WTC11 (cell line): ENCODE measurements around the gene RAB39A. TPM values are rescaled to one million over a fixed set of nuclear protein-coding genes. Genes with fewer than 3 reads are reported as not detected.
A peak's percentile ranks its signal among the peaks of the same experiment; 100 is the strongest.

Source experiments
- ATAC-seq: fragments of 200-7000 bp; cut with Tn5 transposase; 2 replicates; pipeline ENCODE4 v1.10.0; 2021; ENCODE audit warnings: mild to moderate bottlenecking, moderate library complexity
- CTCF ChIA-PET: fragments of 300-600 bp; sonication (Branson Sonifier 250); formaldehyde crosslinking; loops from one replicate; lab custom pipeline; 2021; ENCODE audit warnings: antibody characterized with exemption; lab: Charles Lee
- POLR2A ChIA-PET: fragments of 350-600 bp; sonication (Branson Sonifier 250); formaldehyde crosslinking; loops from one replicate; lab custom pipeline; 2021; ENCODE audit warnings: antibody characterized with exemption; lab: Charles Lee
- DNase-seq: peaks from one replicate; pipeline ENCODE4 v3.0.0; 2021; ENCODE audit warnings: low spot score
- H3K27ac Mint-ChIP-seq: 2 replicates; pipeline ENCODE4 v1.8.0; 2021; ENCODE audit warnings: mixed read lengths
- H3K27me3 Mint-ChIP-seq: 2 replicates; pipeline ENCODE4 v1.8.0; 2021; ENCODE audit warnings: low read depth, mild to moderate bottlenecking, moderate library complexity, mixed read lengths
- H3K36me3 Mint-ChIP-seq: 2 replicates; pipeline ENCODE4 v1.8.0; 2021; ENCODE audit warnings: mixed read lengths
- H3K4me1 Mint-ChIP-seq: 2 replicates; pipeline ENCODE4 v1.8.0; 2022; ENCODE audit warnings: mixed read lengths
- H3K4me3 Mint-ChIP-seq: 2 replicates; pipeline ENCODE4 v1.8.0; 2021; ENCODE audit warnings: mild to moderate bottlenecking, moderate library complexity, mixed read lengths
- H3K9me3 Mint-ChIP-seq: 2 replicates; pipeline ENCODE4 v1.8.0; 2021; ENCODE audit warnings: mixed read lengths
- ARID4B ChIP-seq: sonication (generic); formaldehyde crosslinking; IDR thresholded peaks from 2 replicates; pipeline ENCODE4 v1.8.0; 2023; ENCODE audit warnings: missing genetic modification reagents, mild to moderate bottlenecking, borderline replicate concordance
- CDX4 ChIP-seq: fragments of 250-450 bp; sonication (Bioruptor Pico); IDR thresholded peaks from 2 replicates; pipeline ENCODE4 v1.9.0; 2021; ENCODE audit warnings: moderate library complexity, mild to moderate bottlenecking, inconsistent platforms, borderline replicate concordance
- CTCF ChIP-seq: fragments of 200-600 bp; IDR thresholded peaks from 2 replicates; pipeline ENCODE4 v1.8.0; 2022; ENCODE audit warnings: antibody characterized with exemption
- E2F5 ChIP-seq: sonication (generic); formaldehyde crosslinking; IDR thresholded peaks from 2 replicates; pipeline ENCODE4 v1.8.1; 2022; ENCODE audit warnings: mild to moderate bottlenecking, moderate library complexity, missing genetic modification reagents
- EMX1 ChIP-seq: fragments of 250-450 bp; sonication (Bioruptor Pico); IDR thresholded peaks from 2 replicates; pipeline ENCODE4 v1.8.0; 2021; ENCODE audit warnings: mild to moderate bottlenecking
- FOXP4 ChIP-seq: sonication (generic); formaldehyde crosslinking; IDR thresholded peaks from 2 replicates; pipeline ENCODE4 v1.8.0; 2022; ENCODE audit warnings: mild to moderate bottlenecking, missing genetic modification reagents
- GABPB1 ChIP-seq: sonication (generic); formaldehyde crosslinking; IDR thresholded peaks from 2 replicates; pipeline ENCODE4 v1.8.1; 2023; ENCODE audit warnings: mild to moderate bottlenecking, missing genetic modification reagents
- KAT7 ChIP-seq: sonication (generic); formaldehyde crosslinking; IDR thresholded peaks from 2 replicates; pipeline ENCODE4 v1.8.1; 2023; ENCODE audit warnings: missing genetic modification reagents, mild to moderate bottlenecking, borderline replicate concordance
- MAX ChIP-seq: sonication (generic); formaldehyde crosslinking; IDR thresholded peaks from 2 replicates; pipeline ENCODE4 v1.8.0; 2022; ENCODE audit warnings: mild to moderate bottlenecking, missing genetic modification reagents
- MXD4 ChIP-seq: fragments of 250-450 bp; sonication (Bioruptor Pico); IDR thresholded peaks from 2 replicates; pipeline ENCODE4 v1.8.0; 2021; ENCODE audit warnings: mild to moderate bottlenecking, moderate library complexity, borderline replicate concordance
- NFATC4 ChIP-seq: fragments of 250-450 bp; sonication (Bioruptor Pico); IDR thresholded peaks from 2 replicates; pipeline ENCODE4 v1.9.0; 2021; ENCODE audit warnings: mild to moderate bottlenecking
- NFE2L1 ChIP-seq: sonication (generic); formaldehyde crosslinking; IDR thresholded peaks from 2 replicates; pipeline ENCODE4 v1.8.1; 2023; ENCODE audit warnings: missing genetic modification reagents
- NR1H2 ChIP-seq: sonication (generic); formaldehyde crosslinking; IDR thresholded peaks from 2 replicates; pipeline ENCODE4 v1.9.0; 2021; ENCODE audit warnings: mild to moderate bottlenecking, moderate library complexity, missing genetic modification reagents
- SMAD3 ChIP-seq: sonication (generic); formaldehyde crosslinking; IDR thresholded peaks from 2 replicates; pipeline ENCODE4 v1.8.0; 2022; ENCODE audit warnings: missing genetic modification reagents, mild to moderate bottlenecking, borderline replicate concordance
- SMAD4 ChIP-seq: sonication (generic); formaldehyde crosslinking; IDR thresholded peaks from 2 replicates; pipeline ENCODE4 v1.8.0; 2022; ENCODE audit warnings: mild to moderate bottlenecking, missing genetic modification reagents
- SP1 ChIP-seq: sonication (generic); formaldehyde crosslinking; conservative IDR thresholded peaks from 2 replicates; pipeline ENCODE4 v1.8.1; 2022; ENCODE audit warnings: missing genetic modification reagents
- TEAD1 ChIP-seq: sonication (generic); formaldehyde crosslinking; IDR thresholded peaks from 2 replicates; pipeline ENCODE4 v1.8.0; 2022; ENCODE audit warnings: mild to moderate bottlenecking, missing genetic modification reagents
- ZNF219 ChIP-seq: sonication (generic); formaldehyde crosslinking; IDR thresholded peaks from 2 replicates; pipeline ENCODE4 v1.8.0; 2023; ENCODE audit warnings: missing genetic modification reagents, mild to moderate bottlenecking, borderline replicate concordance
- ZNF396 ChIP-seq: fragments of 250-450 bp; sonication (Bioruptor Pico); IDR thresholded peaks from 2 replicates; pipeline ENCODE4 v1.8.0; 2021; ENCODE audit warnings: mild to moderate bottlenecking, moderate library complexity, borderline replicate concordance
- ZNF416 ChIP-seq: fragments of 250-450 bp; sonication (Bioruptor Pico); IDR thresholded peaks from 2 replicates; pipeline ENCODE4 v1.9.0; 2021; ENCODE audit warnings: mild to moderate bottlenecking, inconsistent platforms
- total RNA-seq: library from RNA; stranded (reverse); gene quantifications from 3 replicates; pipeline ENCODE4 v1.2.3, GENCODE V29; 2021

The RAB39A gene
- total RNA-seq, 1 experiment from 2014 or later: 12.1 TPM

- TF ChIP-seq ARID4B (CRISPR knock-in tag): peak; percentile 25; the same call in 1 of the 2 replicates
- no peak for TF ChIP-seq GABPB1 (CRISPR knock-in tag)
- no peak for TF ChIP-seq ZNF396
- peak; percentile 5; the same call in 1 of the 2 replicates for TF ChIP-seq ZNF219 (CRISPR knock-in tag)
- TF ChIP-seq MXD4 (CRISPR knock-in tag): no peak
- TF ChIP-seq SMAD4 (CRISPR knock-in tag): 0 out of 2 replicates have a peak, but pooled peaks have one; percentile 25
- TF ChIP-seq TEAD1 (CRISPR knock-in tag): 0 out of 2 replicates have a peak, but pooled peaks have one; percentile 26
- TF ChIP-seq NR1H2 (CRISPR knock-in tag): no peak
- peak; percentile 86; the same call in 1 of the 2 replicates for TF ChIP-seq KAT7
- no peak for TF ChIP-seq EMX1 (CRISPR knock-in tag)
- TF ChIP-seq NFATC4 (CRISPR knock-in tag): no peak
- no peak for TF ChIP-seq E2F5 (CRISPR knock-in tag)
- no peak for TF ChIP-seq SP1 (CRISPR knock-in tag)
Measured at GRCh38 chr11:107928767-107929507, 689 bp downstream of the RAB39A start (continued).

GRCh38 chr11:107929611-107930200, 1.5 kb downstream of the RAB39A start:
- ATAC-seq: no peak
- 0 out of 2 replicates have a peak overlapping the region, but pooled peaks have one; percentile 48 for H3K27ac Mint-ChIP-seq
- TF ChIP-seq NFE2L1 (CRISPR knock-in tag) (no peak), ARID4B (CRISPR knock-in tag) (no peak), SMAD3 (no peak), ZNF416 (CRISPR knock-in tag) (no peak), CTCF (no peak), SMAD4 (CRISPR knock-in tag) (no peak), MXD4 (CRISPR knock-in tag) (no peak), MAX (CRISPR knock-in tag) (no peak), CDX4 (no peak), FOXP4 (CRISPR knock-in tag) (no peak)

More at GRCh38 chr11:107929611-107930200, 1.5 kb downstream of the RAB39A start:
- peaks cover 7% of the 10 kb centered on the region; the same call in 1 of the 2 replicates for H3K27me3 Mint-ChIP-seq
- H3K4me1 Mint-ChIP-seq: peaks cover 13% of the 10 kb centered on the region
- H3K4me3 Mint-ChIP-seq: peak overlapping the region; percentile 98
- no peak for DNase-seq
- POLR2A ChIA-PET: interaction anchor here (0.6 kb wide), 1 partner anchor 9 kb away, joined by 3 read pairs; no protein-coding TSS in a partner anchor
- CTCF ChIA-PET: interaction anchor here (1.6 to 2.2 kb wide), 1 partner anchor 13 kb away, joined by 6 to 9 read pairs; no protein-coding TSS in a partner anchor
- H3K36me3 Mint-ChIP-seq: no peaks in the 10 kb centered on the region
- no peaks in the 10 kb centered on the region for H3K9me3 Mint-ChIP-seq
